Head of caudate nucleus (tissue), 42 donors: ENCODE data around the gene ZNF782.
"Not testable (repeated sequence)": the region's sequence is repeated elsewhere in the genome, so short reads cannot be mapped to it uniquely, and the experiment has no call there.

Source experiments
- DNase-seq, 42 donors: peaks; one replicate each; pipeline versions ENCODE4 v3.0.0 to v3.0.0-alpha.2; 2020 to 2021; ENCODE audit warnings: mixed read lengths in 7 of 42
- intact Hi-C: fragments of 100-400 bp; cut with DNase I; formaldehyde crosslinking; loops from one replicate; pipeline ENCODE4 v1.15.0; 2022

ZNF782 gene

DNA sequence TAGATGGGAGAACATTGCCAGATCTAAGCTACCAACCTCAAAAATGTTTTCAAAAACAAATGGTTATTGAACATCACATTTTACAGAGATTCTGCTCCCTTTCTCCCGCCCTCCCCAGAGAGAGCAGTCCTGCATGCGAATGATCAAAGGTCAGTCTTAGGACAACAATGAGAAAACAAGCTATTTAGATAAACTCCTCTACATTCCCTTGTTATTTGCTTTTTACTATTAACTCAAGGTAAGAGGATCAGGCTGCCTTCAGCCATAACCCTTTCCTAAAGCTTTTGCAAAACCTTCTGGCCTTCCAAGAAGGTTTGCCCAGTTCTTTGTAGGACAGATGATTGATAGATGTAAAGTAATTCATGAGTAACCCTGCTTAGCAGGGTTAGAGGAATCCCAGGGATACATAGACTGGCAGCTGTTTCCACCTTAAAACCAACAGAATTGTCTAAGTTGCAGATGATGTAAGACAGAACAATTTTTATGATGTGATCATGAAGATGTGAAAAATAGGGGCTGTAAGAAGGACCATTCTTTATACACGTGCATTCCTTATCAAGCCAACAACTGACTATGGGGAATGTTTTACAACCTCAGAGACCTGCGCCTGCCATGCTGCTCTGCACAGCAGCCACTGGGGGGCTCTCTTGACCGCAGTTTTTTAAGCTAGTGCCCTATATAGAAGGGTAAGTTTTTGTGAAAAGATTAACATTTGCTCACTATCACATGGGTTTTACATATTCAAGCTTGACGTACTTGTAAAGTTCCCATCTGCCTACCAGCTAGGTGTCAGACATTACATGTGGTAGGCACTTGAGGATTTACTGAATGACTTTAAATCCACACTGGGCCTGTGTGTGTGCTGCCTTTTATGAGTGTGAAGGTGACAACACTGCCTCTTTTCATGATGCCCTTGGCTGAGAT lies 2.3 kb upstream of the ZNF782 start:
- intact Hi-C loops, result no loop called here
- DNase-seq, result peak; percentile 52 to 89 (median 76)

DNA sequence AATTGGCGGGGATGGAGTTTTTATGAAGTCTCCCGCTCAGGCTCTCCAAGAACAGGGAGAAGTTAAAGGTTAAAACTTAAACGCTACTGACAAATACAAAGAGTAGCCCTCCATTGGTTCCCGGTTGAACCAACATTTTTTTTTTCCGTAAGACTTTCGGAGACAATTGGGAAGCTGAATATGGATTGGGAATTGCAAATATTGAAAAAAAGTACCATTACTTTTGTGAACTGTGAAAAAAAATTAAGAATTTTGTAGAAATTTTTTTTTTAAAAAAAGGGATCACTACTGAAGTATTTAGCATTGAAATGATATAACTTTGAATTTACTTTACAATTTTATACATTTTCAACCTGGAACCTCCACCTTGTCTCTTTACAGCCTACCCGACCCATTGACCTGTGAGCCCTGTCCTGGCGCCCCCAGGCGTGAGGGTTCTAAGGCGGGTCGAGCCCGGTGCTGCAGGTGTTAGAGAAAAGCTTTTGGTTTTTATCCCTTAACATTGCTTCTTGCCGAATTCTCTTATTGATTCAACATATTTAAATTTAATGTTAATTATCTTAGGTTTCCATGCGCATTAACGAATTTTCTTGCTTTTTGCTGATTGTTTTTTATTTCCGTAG lies 448 bp upstream of the ZNF782 start:
- no peak for DNase-seq
- intact Hi-C loops, result no loop called here

DNA sequence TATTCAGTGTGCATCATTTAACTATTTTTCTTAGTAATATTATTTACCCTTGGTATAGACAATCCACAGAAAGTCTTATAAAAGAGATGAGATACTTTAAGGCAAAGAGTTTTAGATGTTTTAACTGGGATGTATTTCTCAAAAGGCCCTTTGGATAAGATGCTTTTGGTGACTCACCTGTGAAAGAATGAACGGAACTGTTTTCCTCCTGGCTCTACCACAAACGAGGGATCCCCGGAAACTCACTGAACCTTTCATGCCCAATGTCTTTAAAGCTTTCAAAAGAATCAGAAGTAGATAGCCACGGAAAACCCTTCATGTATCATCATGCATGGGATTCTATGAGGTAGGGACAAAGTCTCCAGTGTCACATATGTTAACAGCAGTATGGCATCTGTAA lies 1.6 kb downstream of the ZNF782 start:
- intact Hi-C loops, result no loop called here
- DNase-seq, result no peak

DNA sequence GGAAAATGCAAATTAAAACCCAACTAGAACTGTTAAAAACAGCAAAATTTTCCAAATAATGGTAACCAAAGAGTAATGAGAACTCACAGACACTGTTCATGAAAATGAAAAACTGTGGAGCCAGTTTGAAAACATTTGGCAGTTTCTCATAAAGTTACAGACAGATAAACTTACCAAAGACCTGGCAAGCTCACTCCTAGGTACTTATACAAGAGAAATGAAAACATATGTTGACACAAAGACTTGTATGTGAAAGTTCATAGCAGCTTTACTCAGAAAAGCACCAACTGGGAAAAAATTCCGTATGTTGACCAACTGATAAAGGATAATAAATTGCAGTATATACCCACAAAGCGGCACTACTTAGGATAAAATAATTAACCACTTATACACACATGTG lies 10.3 kb downstream of the ZNF782 start:
- intact Hi-C loops, result no loop called here

DNA sequence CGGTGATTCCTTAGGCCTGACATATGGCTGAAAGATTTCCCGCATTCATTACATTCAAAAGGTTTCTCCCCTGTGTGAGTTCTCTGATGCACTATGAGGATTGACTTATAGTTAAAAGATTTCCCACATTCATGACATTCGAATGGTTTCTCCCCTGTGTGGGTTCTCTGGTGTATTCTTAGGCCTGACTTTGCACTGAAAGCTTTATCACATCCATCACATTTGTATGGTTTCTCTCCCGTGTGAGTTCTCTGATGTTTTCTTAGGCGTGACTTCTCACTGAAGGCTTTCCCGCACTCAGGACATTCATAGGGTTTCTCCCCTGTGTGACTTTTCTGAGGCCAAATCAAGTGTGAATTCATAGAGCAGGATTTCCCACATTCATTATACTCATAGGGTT lies 35.8 kb downstream of the ZNF782 start:
- intact Hi-C loops, result no loop called here

More for the DNA sequence above, 10.3 kb downstream of the ZNF782 start:
- DNase-seq, result no peak

DNA sequence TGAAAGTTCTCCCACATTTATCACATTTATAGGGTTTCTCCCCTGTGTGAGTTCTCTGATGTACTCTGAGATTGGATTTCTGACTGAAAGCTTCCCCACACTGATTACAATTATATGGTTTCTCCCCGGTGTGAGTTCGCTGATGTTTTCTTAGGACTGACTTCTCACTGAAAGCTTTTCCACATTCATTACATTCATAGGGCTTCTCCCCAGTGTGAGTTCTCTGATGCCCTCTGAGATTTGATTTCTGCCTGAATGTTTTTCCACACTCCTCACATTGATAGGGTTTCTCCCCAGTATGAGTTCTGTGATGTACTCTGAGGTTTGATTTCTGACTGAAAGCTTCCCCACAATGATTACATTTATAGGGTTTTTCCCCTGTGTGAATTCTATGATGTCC lies 36.3 kb downstream of the ZNF782 start:
- no peak for DNase-seq
- intact Hi-C loops, result no loop called here

More for the DNA sequence above, 35.8 kb downstream of the ZNF782 start:
- DNase-seq, result no peak

DNA sequence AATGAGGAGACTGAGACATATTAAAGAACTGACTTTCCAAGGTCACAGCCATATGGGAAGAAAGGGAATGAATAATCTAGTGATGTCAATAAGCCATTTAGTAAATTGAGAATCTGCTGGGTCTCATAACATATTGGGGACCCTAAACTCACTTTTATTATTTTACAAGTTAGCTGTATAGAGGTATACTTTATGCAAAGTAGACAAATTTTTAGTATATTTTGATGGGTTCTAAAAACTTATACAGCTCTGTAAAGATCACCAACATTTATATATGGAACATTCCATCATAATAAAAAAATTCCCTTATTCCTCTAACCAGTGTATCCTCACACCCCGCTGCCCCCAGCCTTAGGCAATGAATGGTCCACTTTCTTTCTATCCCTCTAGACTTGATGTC lies 40.7 kb downstream of the ZNF782 start:
- DNase-seq, result no peak
- intact Hi-C loops, result no loop called here

DNA sequence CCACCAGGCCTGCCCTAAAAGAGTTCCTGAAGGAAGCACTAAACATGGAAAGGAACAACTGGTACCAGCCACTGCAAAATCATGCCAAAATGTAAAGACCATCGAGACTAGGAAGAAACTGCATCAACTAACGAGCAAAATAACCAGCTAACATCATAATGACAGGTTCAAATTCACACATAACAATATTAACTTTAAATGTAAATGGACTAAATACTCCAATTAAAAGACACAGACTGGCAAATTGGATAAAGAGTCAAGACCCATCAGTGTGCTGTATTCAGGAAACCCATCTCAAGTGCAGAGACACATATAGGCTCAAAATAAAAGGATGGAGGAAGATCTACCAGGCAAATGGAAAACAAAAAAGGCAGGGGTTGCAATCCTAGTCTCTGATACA lies 55.4 kb downstream of the ZNF782 start:
- intact Hi-C loops, result not testable (repeated sequence)

DNA sequence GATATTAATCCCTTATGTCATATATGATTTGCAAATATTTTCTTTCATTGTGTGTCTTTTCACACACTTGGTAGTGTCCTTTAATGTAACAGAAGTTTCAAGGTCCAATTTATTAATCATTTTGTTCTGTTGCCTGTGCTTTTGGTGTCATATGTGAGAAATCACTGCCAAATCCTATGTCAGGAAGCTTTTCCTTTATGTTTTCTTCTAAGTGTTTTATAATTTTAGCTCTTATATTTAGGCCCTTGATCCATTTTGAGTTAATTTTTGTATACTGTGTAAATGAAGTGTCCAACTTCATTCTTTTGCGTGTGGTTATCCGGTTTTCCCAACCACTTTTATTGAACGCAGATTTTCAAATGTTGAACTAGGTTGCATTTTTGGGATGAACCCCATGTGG lies 70.3 kb downstream of the ZNF782 start:
- no peak for DNase-seq
- intact Hi-C loops, result no loop called here

More for the DNA sequence above, 55.4 kb downstream of the ZNF782 start:
- DNase-seq, result not testable (repeated sequence)

DNA sequence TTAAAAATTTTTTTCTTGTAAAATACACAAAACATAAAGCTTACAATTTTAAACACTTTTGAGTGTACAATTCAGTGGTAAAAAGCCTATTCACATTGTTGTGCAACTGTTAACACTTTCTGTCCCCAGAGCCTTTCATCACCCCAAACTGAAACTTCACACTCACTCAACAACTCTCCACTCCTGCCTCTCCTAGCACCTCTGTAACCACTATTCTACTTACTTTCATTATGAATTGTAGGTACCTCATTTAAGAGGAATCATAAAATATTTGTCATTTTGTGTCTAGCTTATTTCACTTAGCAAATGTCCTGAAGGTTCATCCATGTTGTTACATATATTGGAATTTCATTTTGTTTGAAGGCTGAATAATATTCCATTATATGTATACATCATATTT lies 72.1 kb downstream of the ZNF782 start:
- intact Hi-C loops, result no loop called here
- DNase-seq, result no peak

DNA sequence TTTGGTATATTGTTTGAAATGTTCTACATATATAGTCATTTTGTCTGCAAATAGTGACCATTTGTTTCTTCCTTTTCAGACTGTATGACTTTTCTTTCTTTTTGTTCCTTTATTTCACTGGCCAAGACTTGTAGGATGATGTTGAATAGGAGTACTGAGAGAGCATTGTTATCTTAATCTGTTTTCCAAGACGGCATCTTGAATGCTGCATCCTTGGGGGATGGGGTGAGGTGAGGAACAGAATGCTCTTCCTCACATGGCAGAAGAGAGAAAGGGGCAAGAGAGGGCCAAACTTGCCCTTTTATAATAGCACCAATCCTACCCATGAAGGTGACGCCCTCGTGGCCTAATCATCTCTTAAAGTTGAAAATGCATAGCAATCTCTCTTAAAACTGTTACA lies 72.8 kb downstream of the ZNF782 start:
- DNase-seq, result no peak
- intact Hi-C loops, result no loop called here

DNA sequence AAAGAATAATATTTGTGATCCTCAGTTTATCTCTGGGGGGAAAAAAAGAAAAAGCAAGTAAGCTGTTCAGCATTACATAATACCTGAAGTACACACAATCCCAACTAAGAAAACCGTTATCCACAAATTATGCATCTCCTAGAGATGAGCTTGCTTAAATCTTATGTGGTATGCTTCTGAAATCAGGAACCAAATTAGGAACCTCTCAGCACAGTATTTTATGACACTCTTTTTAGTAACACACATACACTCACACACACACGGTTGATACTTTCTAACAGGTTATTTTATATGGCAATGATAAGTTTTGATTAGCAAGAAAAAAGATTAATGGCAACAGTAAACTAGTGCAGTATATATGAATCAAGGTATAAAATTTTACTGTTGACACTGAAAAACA lies 75.2 kb downstream of the ZNF782 start:
- no peak for DNase-seq
- intact Hi-C loops, result no loop called here

DNA sequence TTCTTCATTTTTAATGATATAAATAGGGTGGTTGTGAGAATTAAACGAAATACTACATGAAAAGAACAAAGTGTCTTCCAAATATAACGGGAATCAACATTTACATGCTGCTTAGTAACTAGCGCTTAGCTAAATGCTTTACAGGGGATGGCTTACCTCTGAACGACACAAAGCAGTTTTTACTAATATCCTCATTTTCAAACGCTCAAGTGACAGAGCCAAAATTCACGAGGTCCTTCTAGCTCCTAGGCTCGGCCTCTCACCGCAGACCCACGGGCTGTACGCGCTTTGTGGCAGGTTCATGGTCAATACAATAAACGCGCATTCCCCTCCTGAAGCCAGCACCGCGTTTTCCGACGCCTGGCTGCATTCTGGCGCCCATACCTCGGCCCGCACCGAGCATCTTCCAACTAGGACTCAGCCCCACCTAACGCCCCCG lies 76.9 kb downstream of the ZNF782 start:
- intact Hi-C loops, result no loop called here
- DNase-seq, result no peak

DNA sequence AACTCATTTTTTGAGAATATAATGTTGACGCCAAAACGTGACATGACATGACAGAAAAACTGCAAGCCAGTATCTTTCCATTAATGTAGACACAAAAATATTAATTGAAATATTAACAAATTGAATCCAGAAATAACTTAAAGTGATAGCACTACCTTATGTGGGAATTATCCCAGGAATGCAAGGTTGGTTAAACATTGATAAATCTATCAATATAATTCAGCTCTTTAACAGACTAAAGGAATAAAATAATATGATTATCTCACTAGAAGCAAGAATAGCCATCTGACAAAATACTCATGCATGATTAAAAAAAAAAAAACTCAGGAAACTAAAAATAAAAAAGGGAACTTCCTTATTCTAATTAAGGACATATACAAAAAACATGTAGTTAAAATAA lies 83.2 kb downstream of the ZNF782 start:
- intact Hi-C loops, result no loop called here
- no peak for DNase-seq

DNA sequence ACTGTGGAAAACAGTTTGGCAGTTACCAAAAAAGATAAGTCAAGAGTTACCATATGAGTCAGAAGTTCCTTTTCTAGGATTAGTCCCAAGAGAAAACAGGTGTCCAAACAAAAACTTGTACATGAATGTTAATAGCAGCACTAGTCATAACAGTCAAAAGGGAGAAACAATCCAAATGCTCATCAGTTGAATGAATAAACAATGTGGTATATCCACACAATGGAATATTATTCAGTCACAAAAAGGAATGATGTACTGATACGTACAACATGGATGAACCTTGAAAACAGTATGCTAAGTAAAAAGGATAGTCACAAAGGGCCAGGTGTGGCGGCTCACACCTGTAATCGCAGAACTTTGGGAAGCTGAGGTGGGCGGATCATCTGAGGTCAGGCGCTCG lies 84.3 kb downstream of the ZNF782 start:
- no peak for DNase-seq
- intact Hi-C loops, result no loop called here
